Stomach (tissue), 4 donors: Measurements from ENCODE around the gene EMX2.

Experiments
- CTCF ChIP-seq, 7 experiments: fragments of 450-650 bp in 4 of 7; fragments of 200-600 bp in 3 of 7; sonication (generic) in 3 of 7; IDR thresholded peaks; one replicate each; pipeline ENCODE4 v1.5.1; 2016 to 2019; ENCODE audit warnings: antibody characterized with exemption in 7 of 7, control low read depth in 2 of 7, mild to moderate bottlenecking in 1 of 7
- POLR2A ChIP-seq, 4 donors: fragments of 450-650 bp; IDR thresholded peaks; one replicate each; pipeline ENCODE4 v1.6.1; 2016; ENCODE audit warnings: antibody characterized with exemption in 4 of 4, control low read depth in 2 of 4, mild to moderate bottlenecking in 1 of 4, moderate library complexity in 1 of 4

DNA sequence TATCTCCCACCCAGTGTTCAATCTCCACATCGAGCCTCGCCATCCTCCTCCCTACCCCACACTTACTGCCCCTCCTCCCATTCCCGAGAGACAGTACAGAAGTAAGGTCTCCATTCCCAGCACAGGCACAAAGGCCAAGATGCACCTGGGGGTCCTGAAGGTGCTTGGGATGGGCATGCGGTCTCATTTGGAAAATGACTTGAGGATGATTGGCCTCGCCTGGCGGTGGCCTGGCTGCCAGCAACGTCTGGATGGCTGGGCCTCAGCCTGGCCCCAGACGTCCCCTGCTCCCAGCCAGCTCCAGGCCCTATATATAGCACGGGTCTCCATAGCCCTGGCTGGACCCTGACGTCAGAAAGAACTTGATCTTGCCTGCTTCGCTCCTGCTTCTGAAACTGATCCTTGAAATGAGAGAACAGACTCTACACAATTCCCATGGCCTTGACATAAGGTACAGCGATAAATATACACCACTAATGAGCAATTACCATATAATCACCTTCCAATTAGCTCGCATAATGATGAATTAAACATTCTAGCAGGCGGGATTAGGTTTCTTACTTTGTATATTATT is 11.8 kb downstream of the EMX2 start:
- TF ChIP-seq POLR2A (IDR thresholded peaks at IDR 0.05) (no peak), CTCF (IDR thresholded peaks at IDR 0.05) (no peak)
